GM18511 (cell line): ENCODE results near the gene ZNF8.
A peak's percentile ranks its signal among the peaks of the same experiment; 100 is the strongest.
"Not testable (repeated sequence)": the region's sequence is repeated elsewhere in the genome, so short reads cannot be mapped to it uniquely, and the experiment has no call there.

ENCODE experiments used
- ATAC-seq: cut with Tn5 transposase; IDR thresholded peaks from one replicate; pipeline ENCODE4 v1.9.1; 2021; ENCODE audit warnings: mild to moderate bottlenecking, moderate library complexity; ENCODE audit not compliant: unreplicated experiment

Gene ZNF8

GRCh38 chr19:58278541-58279041 lies at the start of gene ZNF8:
ZNF8 (plus strand) TSS chr19:58278955; CDS start chr19:58279082, 127 bp downstream.
- peak; percentile 96 for ATAC-seq

GRCh38 chr19:58229255-58229639 lies 49.5 kb upstream of the ZNF8 start:
- no peak for ATAC-seq

- no peak for ATAC-seq
These were observed 41.4 kb upstream of the ZNF8 start for GRCh38 chr19:58237324-58237723.

GRCh38 chr19:58243351-58243750 lies 35.4 kb upstream of the ZNF8 start:
- ATAC-seq = no peak

GRCh38 chr19:58248886-58249285 lies 29.9 kb upstream of the ZNF8 start:
- ATAC-seq = no peak

GRCh38 chr19:58252102-58252685 lies 26.6 kb upstream of the ZNF8 start:
- ATAC-seq = no peak

GRCh38 chr19:58258259-58258658 lies 20.5 kb upstream of the ZNF8 start:
- not testable (repeated sequence) for ATAC-seq

- ATAC-seq = no peak
These were observed 17.2 kb upstream of the ZNF8 start for GRCh38 chr19:58261600-58261967.

- ATAC-seq = no peak
These were observed 16.5 kb upstream of the ZNF8 start for GRCh38 chr19:58261968-58262921.

GRCh38 chr19:58262922-58263296 lies 15.8 kb upstream of the ZNF8 start:
- ATAC-seq = no peak

- ATAC-seq = no peak
These were observed 13.7 kb upstream of the ZNF8 start for GRCh38 chr19:58265100-58265499.

GRCh38 chr19:58268344-58268743 lies 10.4 kb upstream of the ZNF8 start:
- no peak for ATAC-seq

- no peak for ATAC-seq
These were observed 4.0 kb upstream of the ZNF8 start for GRCh38 chr19:58274771-58275201.

GRCh38 chr19:58275564-58275963 lies 3.2 kb upstream of the ZNF8 start:
- no peak for ATAC-seq

GRCh38 chr19:58277197-58277596 lies 1.6 kb upstream of the ZNF8 start:
- ATAC-seq = no peak

GRCh38 chr19:58277748-58278540 lies 811 bp upstream of the ZNF8 start:
- ATAC-seq = peak; percentile 1

GRCh38 chr19:58279042-58279924 lies 528 bp downstream of the ZNF8 start:
- ATAC-seq = peak; percentile 25

- no peak for ATAC-seq
These were observed 1.2 kb downstream of the ZNF8 start for GRCh38 chr19:58279925-58280316.

GRCh38 chr19:58284199-58284598 lies 5.4 kb downstream of the ZNF8 start:
- ATAC-seq = no peak

GRCh38 chr19:58291943-58292342 lies 13.2 kb downstream of the ZNF8 start:
- no peak for ATAC-seq
